SK-N-SH treated with all-trans-retinoic acid at 6 μM for 48 hours (cell line): ENCODE measurements around the gene ZC3H15.

Source experiments
- RARB ChIP-seq: fragments of 250-450 bp; sonication (Bioruptor Pico); IDR thresholded peaks from 2 replicates; pipeline ENCODE4 v1.8.0; 2021; ENCODE audit warnings: mild to moderate bottlenecking, moderate library complexity
- ZFP3 ChIP-seq: fragments of 250-450 bp; sonication (Bioruptor Pico); IDR thresholded peaks from 2 replicates; pipeline ENCODE4 v1.5.0; 2020; ENCODE audit warnings: mild to moderate bottlenecking, moderate library complexity

DNA sequence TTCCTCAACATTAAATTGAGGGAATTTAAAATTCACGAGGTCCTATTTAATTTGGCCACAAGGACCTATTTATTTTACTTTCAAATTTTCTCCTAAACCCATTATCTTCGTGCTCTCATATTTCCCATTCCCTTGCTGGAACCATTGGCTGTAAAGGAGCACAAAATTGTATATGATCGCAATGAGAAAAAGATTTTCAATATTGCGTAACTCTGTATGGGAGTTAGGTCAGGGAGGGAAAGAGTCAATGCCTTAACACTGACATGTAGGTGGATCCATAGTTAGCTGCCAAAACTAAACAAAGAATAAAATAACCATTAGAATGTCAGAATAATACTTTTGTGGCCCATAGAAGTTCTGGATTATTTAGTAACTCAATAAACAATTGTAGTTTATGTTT is 40.6 kb upstream of the ZC3H15 start:
- TF ChIP-seq RARB (CRISPR knock-in tag) (no peak), ZFP3 (CRISPR knock-in tag) (no peak)
